Suprapubic skin (tissue), 4 donors: ENCODE measurements around the gene HBS1L. TPM values are rescaled to one million over a fixed set of nuclear protein-coding genes. Genes with fewer than 3 reads are reported as not detected.

Experiments used
- DNase-seq, 2 donors: peaks; one replicate each; pipeline ENCODE4 v3.0.0-alpha.2; 2019; ENCODE audit warnings: low spot score in 2 of 2
- H3K27ac ChIP-seq: fragments of 200-600 bp; sonication (generic); one replicate; pipeline ENCODE4 v1.5.1; 2019
- H3K27me3 ChIP-seq: fragments of 200-600 bp; sonication (generic); one replicate; pipeline ENCODE4 v1.5.1; 2019
- H3K36me3 ChIP-seq: fragments of 200-600 bp; sonication (generic); one replicate; pipeline ENCODE4 v1.5.1; 2019
- H3K4me1 ChIP-seq: fragments of 200-600 bp; sonication (generic); one replicate; pipeline ENCODE4 v1.5.1; 2019
- H3K4me3 ChIP-seq: fragments of 200-600 bp; sonication (generic); one replicate; pipeline ENCODE4 v1.5.1; 2019; ENCODE audit warnings: mild to moderate bottlenecking
- H3K9me3 ChIP-seq: fragments of 200-600 bp; sonication (generic); one replicate; pipeline ENCODE4 v1.5.1; 2019
- EP300 ChIP-seq: sonication (generic); formaldehyde crosslinking; IDR thresholded peaks from one replicate; pipeline ENCODE4 v1.6.1; 2017; ENCODE audit warnings: antibody characterized with exemption
- POLR2A ChIP-seq, 2 donors: fragments of 450-650 bp; IDR thresholded peaks; one replicate each; pipeline ENCODE4 v1.6.1; 2017; ENCODE audit warnings: antibody characterized with exemption in 2 of 2, mild to moderate bottlenecking in 2 of 2, moderate library complexity in 2 of 2
- POLR2AphosphoS5 ChIP-seq, 3 donors: sonication (generic); formaldehyde crosslinking; IDR thresholded peaks; one replicate each; pipeline ENCODE4 v1.6.1; 2017; ENCODE audit warnings: antibody characterized with exemption in 3 of 3
- WGBS: methylation state at CpG from one replicate; pipeline ENCODE4 v1.1.5; 2018; 5-methylcytosine and 5-hydroxymethylcytosine counted together
- total RNA-seq, 4 donors: library from RNA; depleted of rRNA; stranded (reverse); fragments of >200 nt; gene quantifications; one replicate each; pipeline ENCODE4 v1.1.0, GENCODE V29; 2016
- TF ChIP-seq, protein P1 (sequence below), 2 donors: fragments of 200-600 bp in 1 of 2; fragments of 450-650 bp in 1 of 2; sonication (generic) in 1 of 2; IDR thresholded peaks; one replicate each; pipeline ENCODE4 v1.5.1; 2016 to 2019; ENCODE audit warnings: antibody characterized with exemption in 2 of 2, mild to moderate bottlenecking in 1 of 2, moderate library complexity in 1 of 2

The HBS1L gene
- total RNA-seq, 4 donors from 2014 or later = 33.9 to 43.0 (median 36.1) TPM

DNA sequence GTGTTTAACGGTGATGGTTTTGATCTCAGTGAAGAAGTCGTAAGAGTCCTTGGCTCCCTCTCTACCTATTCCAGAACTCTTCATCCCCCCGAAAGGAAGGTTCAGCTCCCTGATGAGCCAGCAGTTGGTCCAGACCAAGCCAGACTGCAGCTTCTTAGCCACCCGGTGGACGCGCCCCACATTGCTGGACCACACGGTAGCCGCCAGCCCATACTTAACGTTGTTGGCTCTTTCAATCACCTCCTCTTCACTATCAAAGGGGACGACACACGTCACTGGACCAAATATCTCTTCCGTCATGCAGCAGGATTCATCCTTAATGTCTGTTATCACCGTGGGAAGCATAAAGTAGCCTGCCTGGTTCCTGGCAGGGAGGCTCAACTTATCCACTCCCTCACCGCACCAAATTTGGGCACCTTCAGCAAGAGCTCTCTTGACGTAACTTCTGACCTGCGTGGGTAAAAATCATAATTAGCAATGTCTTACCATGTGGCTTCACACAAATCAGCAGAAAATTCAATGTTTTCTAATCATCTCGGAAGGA, 136.1 kb downstream of the HBS1L start:
- no peaks in the 10 kb centered on the region for H3K27me3 ChIP-seq
- no peaks in the 10 kb centered on the region for H3K9me3 ChIP-seq
- no peaks in the 10 kb centered on the region for H3K4me1 ChIP-seq
- H3K36me3 ChIP-seq = no peaks in the 10 kb centered on the region
- WGBS = 97% methylated on average over 17 of the region's 17 CpGs
- no peak for DNase-seq
- no peak for TF ChIP-seq POLR2AphosphoS5 (IDR thresholded peaks at IDR 0.05)
- TF ChIP-seq, protein P1, sequence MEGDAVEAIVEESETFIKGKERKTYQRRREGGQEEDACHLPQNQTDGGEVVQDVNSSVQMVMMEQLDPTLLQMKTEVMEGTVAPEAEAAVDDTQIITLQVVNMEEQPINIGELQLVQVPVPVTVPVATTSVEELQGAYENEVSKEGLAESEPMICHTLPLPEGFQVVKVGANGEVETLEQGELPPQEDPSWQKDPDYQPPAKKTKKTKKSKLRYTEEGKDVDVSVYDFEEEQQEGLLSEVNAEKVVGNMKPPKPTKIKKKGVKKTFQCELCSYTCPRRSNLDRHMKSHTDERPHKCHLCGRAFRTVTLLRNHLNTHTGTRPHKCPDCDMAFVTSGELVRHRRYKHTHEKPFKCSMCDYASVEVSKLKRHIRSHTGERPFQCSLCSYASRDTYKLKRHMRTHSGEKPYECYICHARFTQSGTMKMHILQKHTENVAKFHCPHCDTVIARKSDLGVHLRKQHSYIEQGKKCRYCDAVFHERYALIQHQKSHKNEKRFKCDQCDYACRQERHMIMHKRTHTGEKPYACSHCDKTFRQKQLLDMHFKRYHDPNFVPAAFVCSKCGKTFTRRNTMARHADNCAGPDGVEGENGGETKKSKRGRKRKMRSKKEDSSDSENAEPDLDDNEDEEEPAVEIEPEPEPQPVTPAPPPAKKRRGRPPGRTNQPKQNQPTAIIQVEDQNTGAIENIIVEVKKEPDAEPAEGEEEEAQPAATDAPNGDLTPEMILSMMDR (IDR thresholded peaks at IDR 0.05) = no peak
- no peak for TF ChIP-seq POLR2A (IDR thresholded peaks at IDR 0.05)
- no peak for TF ChIP-seq EP300
- H3K27ac ChIP-seq = no peak overlapping the region
- no peak overlapping the region for H3K4me3 ChIP-seq

DNA sequence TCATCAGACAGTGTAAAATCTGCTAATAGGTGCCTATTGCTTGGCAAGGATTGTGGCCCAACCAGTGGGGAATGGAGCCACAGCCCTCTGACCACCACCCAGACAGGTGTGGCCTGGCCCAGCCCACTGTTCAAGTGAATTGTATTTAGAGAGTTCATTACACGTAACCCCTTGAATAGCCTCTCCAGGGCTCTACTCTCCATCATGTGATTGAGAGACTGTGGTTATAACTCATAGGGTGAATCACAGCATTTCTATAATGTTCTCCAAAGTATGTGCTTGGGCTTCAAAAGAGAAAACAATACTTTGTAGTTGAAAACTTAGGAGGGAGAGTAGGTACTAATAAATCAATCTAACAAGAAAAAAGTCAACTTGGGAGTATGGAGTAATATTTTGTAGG, 143.1 kb downstream of the HBS1L start:
- Histone ChIP-seq H3K27ac (no peak overlapping the region), H3K27me3 (no peaks in the 10 kb centered on the region), H3K9me3 (no peaks in the 10 kb centered on the region), H3K4me1 (peaks cover 18% of the 10 kb centered on the region), H3K36me3 (no peaks in the 10 kb centered on the region), H3K4me3 (no peak overlapping the region)
- no peak for DNase-seq
- WGBS = 83% methylated on average over 1 of the region's 1 CpG
- TF ChIP-seq POLR2AphosphoS5 (IDR thresholded peaks at IDR 0.05) (no peak), EP300 (no peak), POLR2A (IDR thresholded peaks at IDR 0.05) (no peak)
- TF ChIP-seq, protein P1 (IDR thresholded peaks at IDR 0.05) = no peak

DNA sequence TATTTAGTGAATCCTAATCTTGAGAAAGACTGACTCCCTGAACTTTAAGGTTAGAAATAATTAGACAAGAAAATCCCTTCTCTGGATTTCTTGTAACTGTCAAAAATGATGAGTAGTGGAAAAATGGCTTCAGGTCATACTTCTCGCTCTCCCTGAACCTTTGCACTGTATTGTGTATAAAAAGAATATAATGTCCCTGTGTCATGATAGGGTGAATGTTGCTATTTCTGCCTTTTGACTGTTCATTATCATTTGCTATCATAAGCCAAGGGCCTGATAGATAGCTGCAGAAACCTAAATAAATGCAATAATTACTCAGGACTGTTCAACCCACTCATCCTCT, 144.1 kb downstream of the HBS1L start:
- H3K9me3 ChIP-seq = no peaks in the 10 kb centered on the region
- 66% methylated on average over 1 of the region's 1 CpG for WGBS
- no peak overlapping the region for H3K27ac ChIP-seq
- no peak for TF ChIP-seq EP300
- no peak for TF ChIP-seq POLR2AphosphoS5 (IDR thresholded peaks at IDR 0.05)
- no peak for TF ChIP-seq POLR2A (IDR thresholded peaks at IDR 0.05)
- TF ChIP-seq, protein P1 (IDR thresholded peaks at IDR 0.05) = no peak
- H3K4me3 ChIP-seq = no peak overlapping the region
- H3K4me1 ChIP-seq = peaks cover 18% of the 10 kb centered on the region
- H3K36me3 ChIP-seq = no peaks in the 10 kb centered on the region
- no peaks in the 10 kb centered on the region for H3K27me3 ChIP-seq
- no peak for DNase-seq

Other genes with a start within 250 kb of the HBS1L start
- 1 to 10 TPM in 2 of 4 donors, under 1 TPM in 1, not detected in 1; 0.56 to 2.4 (median 1.0) TPM for gene ALDH8A1, start 104.7 kb downstream of the HBS1L start, total RNA-seq
- 10 to 100 TPM in 1 of 4 donors, 1 to 10 TPM in 3; 5.1 to 18.0 (median 8.8) TPM for gene MYB, start 126.5 kb upstream of the HBS1L start, total RNA-seq